Measurements from ENCODE around the gene AXIN1. TPM values are rescaled to one million over a fixed set of nuclear protein-coding genes. Genes with fewer than 3 reads are reported as not detected.
A peak's percentile ranks its signal among the peaks of the same experiment; 100 is the strongest.

AXIN1 gene
- total and polyA plus RNA-seq, 9 of the 15 experiments (the other 6 are each of a cell fraction or from before 2014, with no cell fraction given), result 0.42 to 58.0 (median 25.9) TPM

GRCh38 chr16:259226-259625, 93.3 kb downstream of the AXIN1 start:
- Histone ChIP-seq H3K36me3 (ENCODE audit: control insufficient read depth, insufficient read depth, low read length) (peaks cover 31% of the 10 kb centered on the region; the same call in 2 of the 3 replicates), H2AFZ (ENCODE audit: low read depth, low read length) (peak overlapping the region; percentile 43; the same call in 1 of the 2 replicates), H3K9me3 (replicated peaks; ENCODE audit: control insufficient read depth, insufficient read depth, low read depth, low read length) (no peaks in the 10 kb centered on the region), H3K79me2 (ENCODE audit: control insufficient read depth, insufficient read depth, low read length) (no peaks in the 10 kb centered on the region), H3K27ac (ENCODE audit: extremely low read depth, low read depth, low read length) (peak overlapping the region; percentile 29; the same call in 2 of the 3 replicates), H3K9me1 (ENCODE audit: control insufficient read depth, insufficient read depth, low read length) (peaks cover 4% of the 10 kb centered on the region), H3K4me2 (ENCODE audit: insufficient read depth, low read length) (peak overlapping the region; percentile 54), H3K9ac (ENCODE audit: insufficient read depth in 1 of 2, low read depth in 2 of 2, low read length in 2 of 2) (peak overlapping the region; percentile 21 to 68; a peak in 3 of 4 replicates), H4K20me1 (replicated peaks; ENCODE audit: control insufficient read depth, insufficient read depth, low read length) (no peaks in the 10 kb centered on the region), H3K27me3 (ENCODE audit: control insufficient read depth in 2 of 2, insufficient read depth in 2 of 2, low read length in 2 of 2) (no peaks in the 10 kb centered on the region), H3K4me3 (no peak overlapping the region), H3K4me1 (replicated peaks in 1 of 2; ENCODE audit: control insufficient read depth in 2 of 2, insufficient read depth in 2 of 2, low read length in 2 of 2) (peaks cover 13 to 45% of the 10 kb centered on the region in 2 experiments; a peak in 4 of 5 replicates)
- CTCF ChIA-PET (ENCODE audit: low intra/inter-chr PET ratio), result no interaction called here
- in situ Hi-C loops (cut with MboI), result no loop called here
- FAIRE-seq (peak; percentile 88), ATAC-seq (peak; percentile 80), DNase-seq (ENCODE audit: extremely low read depth in 1 of 4, low spot score in 3 of 4) (peak in 2 of 4 experiments; percentile 31 to 63)
- 6% methylated on average over 10 of the region's 10 CpGs for WGBS (ENCODE audit: insufficient coverage, low coverage, missing lambda C conversion rate)
- no TSS peak for BruUV-seq (replicated peaks)
- POLR2A ChIA-PET, result interaction anchor here (0.7 to 1.0 kb wide), 3 partner anchors 10 to 24 kb away, joined by 3 to 4 read pairs (median 3); no protein-coding TSS in a partner anchor
- intact Hi-C loops (cut with micrococcal nuclease), result no loop called here
- TF ChIP-seq MYC (IDR thresholded peaks at IDR 0.05; ENCODE audit: low read depth, low read length), result 0 out of 2 replicates have a peak, but pooled peaks have one; percentile 7
- TF ChIP-seq MYC (CRISPR knock-in tag; IDR thresholded peaks at IDR 0.05; ENCODE audit: borderline replicate concordance, low read depth), result no peak
- TF ChIP-seq ZBTB9 (CRISPR knock-in tag; IDR thresholded peaks at IDR 0.05), result no peak
- no peak for TF ChIP-seq ZNF695 (CRISPR knock-in tag; IDR thresholded peaks at IDR 0.05)
- TF ChIP-seq DDX20 (tag; IDR thresholded peaks at IDR 0.05; ENCODE audit: low read depth), result no peak
- no peak for TF ChIP-seq BRCA1 (IDR thresholded peaks at IDR 0.05)
- no peak for TF ChIP-seq BRCA1 (CRISPR knock-in tag; IDR thresholded peaks at IDR 0.05)
- no peak for TF ChIP-seq ZNF23 (CRISPR knock-in tag; IDR thresholded peaks at IDR 0.05)
- TF ChIP-seq BDP1 (IDR thresholded peaks at IDR 0.05; ENCODE audit: insufficient read depth, insufficient read length), result no peak
- peak; percentile 58; the same call in 1 of the 2 replicates for TF ChIP-seq ZBTB5 (IDR thresholded peaks at IDR 0.05)
- TF ChIP-seq SRSF3 (IDR thresholded peaks at IDR 0.05; ENCODE audit: insufficient read depth, low read length), result no peak
- TF ChIP-seq POLR3A (IDR thresholded peaks at IDR 0.05; ENCODE audit: borderline replicate concordance, extremely low read depth, insufficient read depth, insufficient read length), result no peak
- TF ChIP-seq MYNN (IDR thresholded peaks at IDR 0.05), result no peak
- no peak for TF ChIP-seq MYNN (CRISPR knock-in tag; IDR thresholded peaks at IDR 0.05)
- TF ChIP-seq TCF3 (CRISPR knock-in tag; IDR thresholded peaks at IDR 0.05), result peak; percentile 70
- TF ChIP-seq NCOA6 (IDR thresholded peaks at IDR 0.05), result no peak
- TF ChIP-seq NFIC (IDR thresholded peaks at IDR 0.05), result no peak
- TF ChIP-seq RNF219 (CRISPR knock-in tag; IDR thresholded peaks at IDR 0.05), result no peak
- TF ChIP-seq PHB (CRISPR knock-in tag; IDR thresholded peaks at IDR 0.05), result no peak

Data from K562 (cell line).